HepG2 (cell line): ENCODE results near the gene PRR5L. TPM values are rescaled to one million over a fixed set of nuclear protein-coding genes. Genes with fewer than 3 reads are reported as not detected.

Experiments
- ATAC-seq: fragments of 200-7000 bp; cut with Tn5 transposase; 3 replicates; pipeline ENCODE4 v1.9.1; 2020; ENCODE audit warnings: mild to moderate bottlenecking, moderate library complexity
- BruUV-seq: library from RNA; stranded (reverse); fragments of 400-500 nt; replicated peaks from 2 replicates; lab custom pipeline; 2021; lab: Mats Ljungman, UMichigan
- CTCF ChIA-PET: fragments of 300-600 bp; formaldehyde crosslinking; extraction: SDS; loops from one replicate; lab custom pipeline; 2021; ENCODE audit warnings: low total read pairs, inconsistent platforms, low intra/inter-chr PET ratio; lab: Yijun Ruan, JAX
- POLR2A ChIA-PET: fragments of 350-600 bp; sonication (Branson Sonifier 250); formaldehyde crosslinking; loops from one replicate; lab custom pipeline; 2020; ENCODE audit warnings: antibody characterized with exemption, inconsistent platforms; lab: Yijun Ruan, JAX
- DNase-seq: peaks from one replicate; pipeline ENCODE4 v3.0.0-alpha.2; 2015; ENCODE audit warnings: low spot score
- FAIRE-seq: peaks from 3 replicates; lab custom pipeline; 2011; peaks lifted over from hg19 to GRCh38; lab: Jason Lieb, UNC
- H2AFZ ChIP-seq: one replicate; pipeline ENCODE4 v1.6.1; 2011; ENCODE audit warnings: low read length, inconsistent platforms
- H3K27ac ChIP-seq: fragments of 300-600 bp; 3 replicates; pipeline ENCODE4 v1.8.0; 2011; ENCODE audit warnings: mixed run types, mild to moderate bottlenecking, mixed read lengths, low read length, inconsistent platforms; ENCODE audit not compliant: insufficient read depth; ENCODE audit errors: extremely low read length
- H3K27me3 ChIP-seq, 2 experiments: fragments of 200-600 bp in 1 of 2; 2 replicates in 1 of 2; 3 replicates in 1 of 2; pipeline versions ENCODE4 v1.6.0 to v1.8.0; 2011; ENCODE audit warnings: low read length in 2 of 2, mild to moderate bottlenecking in 2 of 2, moderate library complexity in 2 of 2, inconsistent platforms in 1 of 2; ENCODE audit not compliant: insufficient read depth in 2 of 2, control insufficient read depth in 1 of 2
- H3K36me3 ChIP-seq, 2 experiments: fragments of 200-600 bp in 1 of 2; replicated peaks in 1 of 2; 2 replicates in 1 of 2; 3 replicates in 1 of 2; pipeline versions ENCODE4 v1.5.1 to v1.8.0; 2011; ENCODE audit warnings: low read length in 2 of 2, inconsistent platforms in 1 of 2; ENCODE audit not compliant: insufficient read depth in 2 of 2, control insufficient read depth in 1 of 2
- H3K4me1 ChIP-seq: 2 replicates; pipeline ENCODE4 v1.5.1; 2012; ENCODE audit warnings: low read length, inconsistent platforms; ENCODE audit not compliant: insufficient read depth
- H3K4me2 ChIP-seq: 2 replicates; pipeline ENCODE4 v1.6.0; 2011; ENCODE audit warnings: low read depth, low read length, inconsistent platforms
- H3K4me3 ChIP-seq, 3 experiments: fragments of 200-600 bp in 1 of 3; sonication (generic), shearing (Covaris generic) in 1 of 3; replicated peaks in 1 of 3; 2 replicates each; pipeline ENCODE4 v1.5.1; 2011 to 2016; ENCODE audit warnings: low read length in 3 of 3, inconsistent platforms in 2 of 3, low read depth in 2 of 3, mild to moderate bottlenecking in 2 of 3, control low read depth in 1 of 3, mixed read lengths in 1 of 3; ENCODE audit not compliant: insufficient read depth in 1 of 3
- H3K79me2 ChIP-seq: one replicate; pipeline ENCODE4 v1.6.1; 2011; ENCODE audit warnings: low read length, inconsistent platforms; ENCODE audit not compliant: insufficient read depth
- H3K9ac ChIP-seq: 2 replicates; pipeline ENCODE4 v1.6.0; 2011; ENCODE audit warnings: mild to moderate bottlenecking, low read depth, low read length, inconsistent platforms; ENCODE audit not compliant: insufficient read depth
- H3K9me3 ChIP-seq: 2 replicates; pipeline ENCODE4 v1.5.1; 2012; ENCODE audit warnings: mild to moderate bottlenecking, low read length
- H4K20me1 ChIP-seq: 2 replicates; pipeline ENCODE4 v1.6.0; 2011; ENCODE audit warnings: inconsistent platforms, mild to moderate bottlenecking, low read length, moderate library complexity; ENCODE audit not compliant: insufficient read depth
- ATRX ChIP-seq: sonication (generic); formaldehyde crosslinking; IDR thresholded peaks from 2 replicates; pipeline ENCODE4 v1.4.0; 2020; ENCODE audit warnings: missing genetic modification reagents, borderline replicate concordance
- DBP ChIP-seq: sonication (generic); formaldehyde crosslinking; IDR thresholded peaks from 2 replicates; pipeline ENCODE4 v1.4.0; 2020; ENCODE audit warnings: missing genetic modification reagents; ENCODE audit errors: not compliant biosample characterization
- GLMP ChIP-seq: sonication (generic); formaldehyde crosslinking; IDR thresholded peaks from 2 replicates; pipeline ENCODE4 v1.9.0; 2021; ENCODE audit warnings: missing genetic modification reagents, mild to moderate bottlenecking, borderline replicate concordance
- GMEB1 ChIP-seq: sonication (generic); formaldehyde crosslinking; IDR thresholded peaks from 2 replicates; pipeline ENCODE4 v1.5.1; 2020; ENCODE audit warnings: missing genetic modification reagents, mild to moderate bottlenecking, borderline replicate concordance
- JUNB ChIP-seq: sonication (generic); formaldehyde crosslinking; IDR thresholded peaks from 2 replicates; pipeline ENCODE4 v1.8.0; 2022; ENCODE audit warnings: missing genetic modification reagents, mild to moderate bottlenecking, borderline replicate concordance
- MTF1 ChIP-seq: sonication (generic); formaldehyde crosslinking; IDR thresholded peaks from 2 replicates; pipeline ENCODE4 v1.5.0; 2020; ENCODE audit warnings: missing genetic modification reagents
- NFE2L1 ChIP-seq: sonication (generic); formaldehyde crosslinking; IDR thresholded peaks from 2 replicates; pipeline ENCODE4 v1.4.0; 2020; ENCODE audit warnings: missing genetic modification reagents, mild to moderate bottlenecking, borderline replicate concordance
- RAD21 ChIP-seq: fragments of 450-650 bp; formaldehyde crosslinking; IDR thresholded peaks from 2 replicates; pipeline ENCODE4 v1.5.0; 2020; ENCODE audit warnings: mild to moderate bottlenecking
- SIX4 ChIP-seq: sonication (generic); formaldehyde crosslinking; IDR thresholded peaks from 2 replicates; pipeline ENCODE4 v1.4.0; 2020; ENCODE audit warnings: missing genetic modification reagents
- TBX2 ChIP-seq: sonication (generic); formaldehyde crosslinking; IDR thresholded peaks from 2 replicates; pipeline ENCODE4 v1.5.0; 2020; ENCODE audit warnings: missing genetic modification reagents, mild to moderate bottlenecking, borderline replicate concordance
- TOPORS ChIP-seq: sonication (generic); formaldehyde crosslinking; IDR thresholded peaks from 2 replicates; pipeline ENCODE4 v1.8.0; 2023; ENCODE audit warnings: mild to moderate bottlenecking, missing genetic modification reagents
- ZNF33A ChIP-seq: sonication (generic); formaldehyde crosslinking; IDR thresholded peaks from 2 replicates; pipeline ENCODE4 v1.5.1; 2020; ENCODE audit warnings: missing genetic modification reagents, mild to moderate bottlenecking, moderate library complexity, borderline replicate concordance
- ZNF496 ChIP-seq: sonication (generic); formaldehyde crosslinking; IDR thresholded peaks from 2 replicates; pipeline ENCODE4 v1.8.1; 2023; ENCODE audit warnings: mild to moderate bottlenecking, moderate library complexity, missing genetic modification reagents; ENCODE audit not compliant: insufficient replicate concordance
- WGBS: methylation state at CpG from one replicate; pipeline ENCODE4 v1.1.6; 2017; ENCODE audit warnings: low lambda C conversion rate; 5-methylcytosine and 5-hydroxymethylcytosine counted together
- in situ Hi-C: cut with HindIII; loops from 2 replicates; pipeline ENCODE4 v1.10.0; 2017; ENCODE audit warnings: low pct_unique_long_range_greater_than_20kb; ENCODE audit not compliant: extremely low pct_ligation_motif_present
- intact Hi-C: fragments of 100-400 bp; cut with micrococcal nuclease; formaldehyde crosslinking; loops from one replicate; pipeline ENCODE4 v1.10.0; 2022; ENCODE audit not compliant: unreplicated experiment
- polyA plus RNA-seq, 8 experiments: library from polyadenylated mRNA; depleted of rRNA in 3 of 8; stranded (reverse) in 7 of 8; unstranded in 1 of 8; fragments of >200 nt; fragmentation: Illumina TruSeq in 4 of 8; extraction: Trizol in 4 of 8; gene quantifications; 2 replicates each; pipeline versions ENCODE4 v1.2.1 to v1.2.3, GENCODE V29; 2011 to 2016; ENCODE audit warnings: low read depth in 4 of 8, missing spikeins in 1 of 8, mixed read lengths in 1 of 8; ENCODE audit not compliant: insufficient read depth in 1 of 8
- total RNA-seq, 5 experiments: library from RNA; depleted of rRNA; stranded (reverse); fragments of >200 nt; fragmentation: Illumina TruSeq; extraction: Trizol; gene quantifications; 2 replicates each; pipeline ENCODE4 v1.2.3, GENCODE V29; 2016; ENCODE audit warnings: low read depth in 1 of 5

The PRR5L gene
- total and polyA plus RNA-seq, 2 of the 13 experiments (the other 11 are each of a cell fraction or from before 2014, with no cell fraction given), result 0.16 TPM; not detected in 1

- no TSS peak for BruUV-seq
- Histone ChIP-seq H3K4me3 (no peak overlapping the region), H3K27ac (no peak overlapping the region), H3K36me3 (no peaks in the 10 kb centered on the region), H3K9me3 (no peaks in the 10 kb centered on the region), H3K79me2 (no peaks in the 10 kb centered on the region), H4K20me1 (no peaks in the 10 kb centered on the region), H3K4me2 (no peak overlapping the region), H3K9ac (no peak overlapping the region), H3K27me3 (peaks cover 0 to 17% of the 10 kb centered on the region in 2 experiments; a peak in 2 of 5 replicates), H3K4me1 (peaks cover 23% of the 10 kb centered on the region), H2AFZ (no peak overlapping the region)
- ChIA-PET POLR2A (no interaction called here), CTCF (no interaction called here)
- 0% methylated on average over 1 of the region's 1 CpG for WGBS
- intact Hi-C loops (no loop called here), in situ Hi-C loops (no loop called here)
- FAIRE-seq, result no peak
- no peak for ATAC-seq
- no peak for DNase-seq
- TF ChIP-seq GLMP (no peak), RAD21 (CRISPR knock-in tag) (no peak), ZNF33A (CRISPR knock-in tag) (no peak)
- TF ChIP-seq, all 625 proteins: peak for 0
Observed at GRCh38 chr11:36451681-36452080, 155.6 kb downstream of the PRR5L start.

- ATAC-seq, result no peak
- Histone ChIP-seq H3K36me3 (no peaks in the 10 kb centered on the region), H3K9me3 (no peaks in the 10 kb centered on the region), H3K4me3 (no peak overlapping the region), H3K27ac (no peak overlapping the region), H3K4me1 (peaks cover 23% of the 10 kb centered on the region), H4K20me1 (no peaks in the 10 kb centered on the region), H3K9ac (no peak overlapping the region), H3K79me2 (no peaks in the 10 kb centered on the region), H2AFZ (no peak overlapping the region), H3K4me2 (peak overlapping the region; percentile 2; the same call in 1 of the 2 replicates), H3K27me3 (peaks cover 0 to 19% of the 10 kb centered on the region in 2 experiments; a peak in 2 of 5 replicates)
- POLR2A ChIA-PET, result no interaction called here
- TF ChIP-seq TBX2 (no peak), TOPORS (CRISPR knock-in tag) (no peak), MTF1 (no peak), SIX4 (CRISPR knock-in tag) (no peak), ATRX (no peak), ZNF496 (CRISPR knock-in tag) (no peak), GMEB1 (CRISPR knock-in tag) (no peak), DBP (no peak), NFE2L1 (no peak), RAD21 (CRISPR knock-in tag) (no peak), JUNB (no peak)
- intact Hi-C loops (no loop called here), in situ Hi-C loops (no loop called here)
- CTCF ChIA-PET, result no interaction called here
- no peak for DNase-seq
- WGBS, result 26% methylated on average over 5 of the region's 5 CpGs
- FAIRE-seq, result no peak
- BruUV-seq, result no TSS peak
Observed at GRCh38 chr11:36452236-36452940, 156.3 kb downstream of the PRR5L start.
